WTC11 (cell line): Measurements from ENCODE around the gene SMAD7.

Experiments used
- EMX1 ChIP-seq: fragments of 250-450 bp; sonication (Bioruptor Pico); IDR thresholded peaks from 2 replicates; pipeline ENCODE4 v1.8.0; 2021; ENCODE audit warnings: mild to moderate bottlenecking
- ESRRA ChIP-seq: sonication (generic); formaldehyde crosslinking; IDR thresholded peaks from 2 replicates; pipeline ENCODE4 v1.8.1; 2022; ENCODE audit warnings: mild to moderate bottlenecking, missing genetic modification reagents, borderline replicate concordance
- GABPB1 ChIP-seq: sonication (generic); formaldehyde crosslinking; IDR thresholded peaks from 2 replicates; pipeline ENCODE4 v1.8.1; 2023; ENCODE audit warnings: mild to moderate bottlenecking, missing genetic modification reagents
- HMGXB4 ChIP-seq: sonication (generic); formaldehyde crosslinking; IDR thresholded peaks from 2 replicates; pipeline ENCODE4 v1.8.1; 2023; ENCODE audit warnings: mild to moderate bottlenecking, moderate library complexity, missing genetic modification reagents
- MXD4 ChIP-seq: fragments of 250-450 bp; sonication (Bioruptor Pico); IDR thresholded peaks from 2 replicates; pipeline ENCODE4 v1.8.0; 2021; ENCODE audit warnings: mild to moderate bottlenecking, moderate library complexity, borderline replicate concordance
- MYBL2 ChIP-seq: sonication (generic); formaldehyde crosslinking; IDR thresholded peaks from 2 replicates; pipeline ENCODE4 v1.8.1; 2023; ENCODE audit warnings: mild to moderate bottlenecking, moderate library complexity, missing genetic modification reagents
- SMAD4 ChIP-seq: sonication (generic); formaldehyde crosslinking; IDR thresholded peaks from 2 replicates; pipeline ENCODE4 v1.8.0; 2022; ENCODE audit warnings: mild to moderate bottlenecking, missing genetic modification reagents
- ZMAT4 ChIP-seq: fragments of 250-450 bp; sonication (Bioruptor Pico); IDR thresholded peaks from 2 replicates; pipeline ENCODE4 v1.9.0; 2021; ENCODE audit warnings: mild to moderate bottlenecking
- TF ChIP-seq, protein P1 (sequence below): fragments of 200-600 bp; IDR thresholded peaks from 2 replicates; pipeline ENCODE4 v1.8.0; 2022; ENCODE audit warnings: antibody characterized with exemption
- TF ChIP-seq, protein P2 (sequence below): fragments of 250-450 bp; sonication (Bioruptor Pico); IDR thresholded peaks from 2 replicates; pipeline ENCODE4 v2.1.2; 2022; ENCODE audit warnings: mild to moderate bottlenecking, moderate library complexity

DNA sequence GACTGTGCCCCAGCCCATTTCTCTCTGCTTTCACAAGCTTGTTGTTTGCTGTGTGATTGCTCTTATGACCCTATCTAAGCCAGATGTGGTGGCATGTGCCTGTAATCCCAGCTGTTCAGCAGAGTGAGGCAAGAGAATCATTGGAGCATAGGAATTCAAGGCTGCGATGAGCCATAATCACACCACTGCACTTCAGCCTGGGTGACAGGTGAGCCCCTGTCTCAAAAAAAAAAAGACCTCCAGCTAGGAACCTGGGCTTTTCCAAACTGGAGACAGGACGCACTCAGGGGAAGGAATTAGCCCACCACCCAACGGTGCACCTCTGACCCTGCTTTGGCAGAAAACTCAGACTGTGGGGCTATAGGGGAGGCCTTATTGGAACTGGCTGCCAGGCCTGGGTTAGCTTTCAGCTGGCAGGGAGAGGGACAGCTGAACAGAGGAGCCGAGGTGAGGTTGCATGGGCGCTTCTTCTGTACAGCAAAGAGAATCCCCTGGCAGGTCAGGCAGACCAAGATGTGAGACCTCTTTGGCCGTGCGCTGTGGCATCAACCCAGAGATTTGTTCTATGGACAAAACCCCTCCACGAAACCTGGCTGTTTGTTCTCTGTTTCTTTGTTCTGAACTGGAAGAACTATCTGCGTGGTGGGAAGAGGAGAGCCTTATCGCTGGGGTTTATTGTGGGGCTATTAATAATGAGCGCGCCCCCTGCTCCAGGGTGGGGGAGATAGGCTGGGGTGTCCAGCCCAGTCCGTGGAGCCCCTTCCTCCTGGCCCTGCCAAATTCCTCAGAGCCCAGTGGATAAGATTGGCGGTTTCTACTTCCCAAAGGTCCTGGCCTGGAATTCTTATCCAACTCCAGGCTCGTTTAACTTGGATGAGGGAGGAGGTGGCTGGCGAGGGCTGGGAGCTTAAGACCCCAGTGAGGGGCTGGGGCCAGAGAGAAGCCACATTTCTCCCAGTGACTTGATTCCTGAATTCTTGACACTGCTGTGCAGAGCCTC, 38.8 kb upstream of the SMAD7 start:
- no peak for TF ChIP-seq ZMAT4
- TF ChIP-seq GABPB1 (CRISPR knock-in tag), result no peak
- TF ChIP-seq MXD4 (CRISPR knock-in tag), result no peak
- TF ChIP-seq SMAD4 (CRISPR knock-in tag), result no peak
- TF ChIP-seq MYBL2, result no peak
- TF ChIP-seq, protein P1, sequence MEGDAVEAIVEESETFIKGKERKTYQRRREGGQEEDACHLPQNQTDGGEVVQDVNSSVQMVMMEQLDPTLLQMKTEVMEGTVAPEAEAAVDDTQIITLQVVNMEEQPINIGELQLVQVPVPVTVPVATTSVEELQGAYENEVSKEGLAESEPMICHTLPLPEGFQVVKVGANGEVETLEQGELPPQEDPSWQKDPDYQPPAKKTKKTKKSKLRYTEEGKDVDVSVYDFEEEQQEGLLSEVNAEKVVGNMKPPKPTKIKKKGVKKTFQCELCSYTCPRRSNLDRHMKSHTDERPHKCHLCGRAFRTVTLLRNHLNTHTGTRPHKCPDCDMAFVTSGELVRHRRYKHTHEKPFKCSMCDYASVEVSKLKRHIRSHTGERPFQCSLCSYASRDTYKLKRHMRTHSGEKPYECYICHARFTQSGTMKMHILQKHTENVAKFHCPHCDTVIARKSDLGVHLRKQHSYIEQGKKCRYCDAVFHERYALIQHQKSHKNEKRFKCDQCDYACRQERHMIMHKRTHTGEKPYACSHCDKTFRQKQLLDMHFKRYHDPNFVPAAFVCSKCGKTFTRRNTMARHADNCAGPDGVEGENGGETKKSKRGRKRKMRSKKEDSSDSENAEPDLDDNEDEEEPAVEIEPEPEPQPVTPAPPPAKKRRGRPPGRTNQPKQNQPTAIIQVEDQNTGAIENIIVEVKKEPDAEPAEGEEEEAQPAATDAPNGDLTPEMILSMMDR, result no peak
- TF ChIP-seq EMX1 (CRISPR knock-in tag), result no peak
- TF ChIP-seq ESRRA (CRISPR knock-in tag), result no peak
- TF ChIP-seq, protein P2, sequence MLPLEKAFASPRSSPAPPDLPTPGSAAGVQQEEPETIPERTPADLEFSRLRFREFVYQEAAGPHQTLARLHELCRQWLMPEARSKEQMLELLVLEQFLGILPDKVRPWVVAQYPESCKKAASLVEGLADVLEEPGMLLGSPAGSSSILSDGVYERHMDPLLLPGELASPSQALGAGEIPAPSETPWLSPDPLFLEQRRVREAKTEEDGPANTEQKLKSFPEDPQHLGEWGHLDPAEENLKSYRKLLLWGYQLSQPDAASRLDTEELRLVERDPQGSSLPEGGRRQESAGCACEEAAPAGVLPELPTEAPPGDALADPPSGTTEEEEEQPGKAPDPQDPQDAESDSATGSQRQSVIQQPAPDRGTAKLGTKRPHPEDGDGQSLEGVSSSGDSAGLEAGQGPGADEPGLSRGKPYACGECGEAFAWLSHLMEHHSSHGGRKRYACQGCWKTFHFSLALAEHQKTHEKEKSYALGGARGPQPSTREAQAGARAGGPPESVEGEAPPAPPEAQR (CRISPR knock-in tag), result no peak
- no peak for TF ChIP-seq HMGXB4 (CRISPR knock-in tag)
